B cell (primary cell): ENCODE measurements around the gene AMMECR1. TPM values are rescaled to one million over a fixed set of nuclear protein-coding genes. Genes with fewer than 3 reads are reported as not detected.

ENCODE experiments used
- ATAC-seq: fragments of 200-7000 bp; cut with Tn5 transposase; one replicate; pipeline ENCODE4 v1.10.0; 2021; ENCODE audit warnings: low read depth, mild to moderate bottlenecking, moderate number of reproducible peaks, moderate library complexity
- CTCF ChIA-PET: fragments of 350-600 bp; sonication (Branson Sonifier 250); formaldehyde crosslinking; loops from one replicate; lab custom pipeline; 2021; ENCODE audit warnings: antibody characterized with exemption, inconsistent platforms; lab: Charles Lee
- POLR2A ChIA-PET: fragments of 350-600 bp; sonication (Branson Sonifier 250); formaldehyde crosslinking; loops from one replicate; lab custom pipeline; 2021; ENCODE audit warnings: antibody characterized with exemption; lab: Charles Lee
- DNase-seq: peaks from one replicate; pipeline ENCODE4 v3.0.0; 2013
- H2AFZ ChIP-seq: 2 replicates; pipeline ENCODE4 v1.6.1; 2012; ENCODE audit warnings: mild to moderate bottlenecking, low read depth, low read length; ENCODE audit not compliant: insufficient read depth, poor library complexity, severe bottlenecking
- H3K27ac ChIP-seq, 2 donors: 1 replicate in 1 of 2; 2 replicates in 1 of 2; pipeline ENCODE4 v1.5.1; 2012 to 2013; ENCODE audit warnings: low read length in 2 of 2, mild to moderate bottlenecking in 2 of 2, moderate library complexity in 1 of 2
- H3K27me3 ChIP-seq, 4 experiments: fragments of 200-600 bp in 1 of 4; sonication (generic) in 1 of 4; replicated peaks in 1 of 4; 1 replicate in 2 of 4; 2 replicates in 2 of 4; pipeline versions ENCODE4 v1.6.1 to v1.7.0; 2013 to 2016; ENCODE audit warnings: low read length in 3 of 4, mild to moderate bottlenecking in 2 of 4, mixed read lengths in 1 of 4, moderate library complexity in 1 of 4; ENCODE audit not compliant: insufficient read depth in 4 of 4, control insufficient read depth in 3 of 4; ENCODE audit errors: control extremely low read depth in 1 of 4
- H3K36me3 ChIP-seq, 2 experiments: replicated peaks in 1 of 2; 1 replicate in 1 of 2; 2 replicates in 1 of 2; pipeline versions ENCODE4 v1.6.1 to v1.7.1; 2013; ENCODE audit warnings: low read length in 1 of 2; ENCODE audit not compliant: insufficient read depth in 2 of 2, control insufficient read depth in 1 of 2; ENCODE audit errors: control extremely low read depth in 1 of 2, extremely low read depth in 1 of 2
- H3K4me1 ChIP-seq, 2 donors: fragments of 200-600 bp in 1 of 2; sonication (generic) in 1 of 2; 1 replicate in 1 of 2; 2 replicates in 1 of 2; pipeline versions ENCODE4 v1.5.1 to v1.6.1; 2013 to 2017; ENCODE audit warnings: low read length in 2 of 2; ENCODE audit not compliant: control insufficient read depth in 2 of 2, insufficient read depth in 2 of 2
- H3K4me2 ChIP-seq: replicated peaks from 2 replicates; pipeline ENCODE3; 2012; ENCODE audit warnings: mild to moderate bottlenecking, low read depth, low read length; ENCODE audit not compliant: poor library complexity, severe bottlenecking
- H3K4me3 ChIP-seq, 5 experiments: fragments of 200-600 bp in 1 of 5; sonication (generic) in 1 of 5; 1 replicate in 3 of 5; 2 replicates in 2 of 5; pipeline versions ENCODE4 v1.5.1 to v1.7.0; 2011 to 2016; ENCODE audit warnings: low read length in 4 of 5, mild to moderate bottlenecking in 4 of 5, low read depth in 2 of 5, control low read depth in 1 of 5, moderate library complexity in 1 of 5; ENCODE audit not compliant: insufficient read depth in 1 of 5; ENCODE audit errors: control extremely low read depth in 1 of 5, extremely low read depth in 1 of 5
- H3K79me2 ChIP-seq: fragments of 200-600 bp; sonication (generic); one replicate; pipeline ENCODE4 v1.6.0; 2016; ENCODE audit warnings: low read length; ENCODE audit not compliant: control insufficient read depth, insufficient read depth
- H3K9ac ChIP-seq: fragments of 200-600 bp; sonication (generic); 2 replicates; pipeline ENCODE4 v1.6.1; 2017; ENCODE audit warnings: mild to moderate bottlenecking, low read length, moderate library complexity
- H3K9me3 ChIP-seq, 3 donors: one replicate each; pipeline versions ENCODE4 v1.6.1 to v1.7.1; 2013; ENCODE audit warnings: low read length in 2 of 3; ENCODE audit not compliant: control insufficient read depth in 2 of 3, insufficient read depth in 1 of 3; ENCODE audit errors: control extremely low read depth in 1 of 3
- H4K20me1 ChIP-seq: 2 replicates; pipeline ENCODE4 v1.6.0; 2012; ENCODE audit warnings: mild to moderate bottlenecking, low read length; ENCODE audit not compliant: insufficient read depth, control insufficient read depth, poor library complexity, severe bottlenecking
- H3K27ac Mint-ChIP-seq: one replicate; pipeline ENCODE4 v1.8.0; 2021; ENCODE audit warnings: mixed read lengths
- H3K27me3 Mint-ChIP-seq: one replicate; pipeline ENCODE4 v1.8.0; 2021; ENCODE audit warnings: mixed read lengths
- H3K4me1 Mint-ChIP-seq: one replicate; pipeline ENCODE4 v1.8.0; 2021; ENCODE audit warnings: mixed read lengths
- H3K4me3 Mint-ChIP-seq: one replicate; pipeline ENCODE4 v1.8.0; 2021; ENCODE audit warnings: mixed read lengths
- H3K9me3 Mint-ChIP-seq: one replicate; pipeline ENCODE4 v1.8.0; 2022; ENCODE audit warnings: mixed read lengths; ENCODE audit not compliant: insufficient read depth
- EZH2 ChIP-seq: IDR thresholded peaks from 2 replicates; pipeline ENCODE4 v1.6.1; 2012; ENCODE audit warnings: borderline replicate concordance, low read depth, mild to moderate bottlenecking, moderate library complexity, low read length; ENCODE audit not compliant: insufficient read depth, poor library complexity, severe bottlenecking
- WGBS: methylation state at CpG from one replicate; pipeline ENCODE4 v1.1.5; 2013; ENCODE audit warnings: missing lambda C conversion rate; ENCODE audit not compliant: insufficient coverage; 5-methylcytosine and 5-hydroxymethylcytosine counted together
- intact Hi-C: fragments of 100-400 bp; cut with micrococcal nuclease; formaldehyde crosslinking; loops from one replicate; pipeline ENCODE4 v1.10.0; 2022
- polyA plus RNA-seq: library from polyadenylated mRNA; depleted of rRNA; stranded (reverse); fragments of >200 nt; gene quantifications from 2 replicates; pipeline ENCODE4 v1.2.3, GENCODE V29; 2012
- total RNA-seq, 2 donors: library from RNA; stranded (reverse); fragments of 120-200 nt in 1 of 2; gene quantifications; 1 replicate in 1 of 2; 2 replicates in 1 of 2; pipeline versions ENCODE4 v1.2.3 to v1.2.4, GENCODE V29; 2013 to 2022
- TF ChIP-seq, protein P1 (sequence below): fragments of 200-600 bp; IDR thresholded peaks from one replicate; pipeline ENCODE4 v1.8.0; 2022; ENCODE audit warnings: antibody characterized with exemption, mild to moderate bottlenecking

The AMMECR1 gene
- total and polyA plus RNA-seq, 2 donors (not counting 1 experiment from before 2014, with no cell fraction given): 5.7 to 12.7 TPM

- Histone ChIP-seq H3K4me1 (no peaks in the 10 kb centered on the region), H3K4me2 (no peak overlapping the region), H3K9ac (no peak overlapping the region), H3K9me3 (no peaks in the 10 kb centered on the region), H4K20me1 (no peaks in the 10 kb centered on the region), H2AFZ (no peak overlapping the region), H3K36me3 (no peaks in the 10 kb centered on the region), H3K4me3 (no peak overlapping the region), H3K27me3 (no peaks in the 10 kb centered on the region), H3K79me2 (peaks cover 20% of the 10 kb centered on the region), H3K27ac (no peak overlapping the region)
- POLR2A ChIA-PET: no interaction called here
- CTCF ChIA-PET: interaction anchor here (1.2 kb wide), 1 partner anchor 16 kb away, joined by 3 read pairs; no protein-coding TSS in a partner anchor
- Mint-ChIP-seq H3K4me1 (peaks cover 9% of the 10 kb centered on the region), H3K4me3 (no peak overlapping the region), H3K9me3 (peaks cover 2% of the 10 kb centered on the region), H3K27me3 (no peaks in the 10 kb centered on the region), H3K27ac (no peak overlapping the region)
- no peak for ATAC-seq
- DNase-seq: no peak
- TF ChIP-seq, protein P1, sequence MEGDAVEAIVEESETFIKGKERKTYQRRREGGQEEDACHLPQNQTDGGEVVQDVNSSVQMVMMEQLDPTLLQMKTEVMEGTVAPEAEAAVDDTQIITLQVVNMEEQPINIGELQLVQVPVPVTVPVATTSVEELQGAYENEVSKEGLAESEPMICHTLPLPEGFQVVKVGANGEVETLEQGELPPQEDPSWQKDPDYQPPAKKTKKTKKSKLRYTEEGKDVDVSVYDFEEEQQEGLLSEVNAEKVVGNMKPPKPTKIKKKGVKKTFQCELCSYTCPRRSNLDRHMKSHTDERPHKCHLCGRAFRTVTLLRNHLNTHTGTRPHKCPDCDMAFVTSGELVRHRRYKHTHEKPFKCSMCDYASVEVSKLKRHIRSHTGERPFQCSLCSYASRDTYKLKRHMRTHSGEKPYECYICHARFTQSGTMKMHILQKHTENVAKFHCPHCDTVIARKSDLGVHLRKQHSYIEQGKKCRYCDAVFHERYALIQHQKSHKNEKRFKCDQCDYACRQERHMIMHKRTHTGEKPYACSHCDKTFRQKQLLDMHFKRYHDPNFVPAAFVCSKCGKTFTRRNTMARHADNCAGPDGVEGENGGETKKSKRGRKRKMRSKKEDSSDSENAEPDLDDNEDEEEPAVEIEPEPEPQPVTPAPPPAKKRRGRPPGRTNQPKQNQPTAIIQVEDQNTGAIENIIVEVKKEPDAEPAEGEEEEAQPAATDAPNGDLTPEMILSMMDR: no peak
- TF ChIP-seq EZH2: no peak
- WGBS: no CpG with 5 or more reads among the region's 2 CpGs
- intact Hi-C loops: no loop called here
Measured at GRCh38 chrX:110287605-110288004, 30.3 kb downstream of the AMMECR1 start.

DNA sequence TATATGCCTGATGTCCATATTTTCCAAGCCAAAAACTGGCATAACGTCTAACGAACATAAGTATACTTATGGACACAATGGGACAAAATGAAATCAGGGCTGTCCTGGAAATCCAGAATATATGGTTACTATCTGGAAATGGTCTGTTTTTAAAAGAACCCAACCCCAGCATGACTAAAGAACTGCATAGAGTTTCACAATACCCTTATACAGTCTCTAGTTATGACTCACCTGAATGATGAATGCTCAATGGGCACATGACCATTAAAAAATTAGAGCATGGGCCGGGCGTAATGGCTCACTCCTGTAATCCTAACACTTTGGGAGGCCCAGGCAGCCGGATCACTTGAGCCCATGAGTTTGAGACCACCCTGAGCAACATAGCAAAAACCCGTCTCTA is 31.8 kb downstream of the AMMECR1 start:
- DNase-seq (no peak), ATAC-seq (no peak)
- no peaks in the 10 kb centered on the region for H3K27me3 Mint-ChIP-seq
- H3K4me1 ChIP-seq: no peaks in the 10 kb centered on the region
- TF ChIP-seq, protein P1: no peak
- no peak for TF ChIP-seq EZH2
- no peaks in the 10 kb centered on the region for H3K9me3 ChIP-seq
- H3K4me3 ChIP-seq: no peak overlapping the region
- ChIA-PET POLR2A (no interaction called here), CTCF (interaction anchor here (1.2 kb wide), 1 partner anchor 18 kb away, joined by 3 read pairs; no protein-coding TSS in a partner anchor)
- H3K27ac Mint-ChIP-seq: no peak overlapping the region
- peaks cover 20% of the 10 kb centered on the region for H3K79me2 ChIP-seq
- H3K9ac ChIP-seq: no peak overlapping the region
- no peaks in the 10 kb centered on the region for H3K36me3 ChIP-seq
- 100% methylated on average over 2 of the region's 6 CpGs for WGBS
- H3K4me3 Mint-ChIP-seq: no peak overlapping the region
- H3K9me3 Mint-ChIP-seq: peaks cover 2% of the 10 kb centered on the region
- peaks cover 13% of the 10 kb centered on the region for H3K4me1 Mint-ChIP-seq
- no peaks in the 10 kb centered on the region for H4K20me1 ChIP-seq
- no peak overlapping the region for H2AFZ ChIP-seq
- no peak overlapping the region for H3K4me2 ChIP-seq
- H3K27ac ChIP-seq: no peak overlapping the region
- no peaks in the 10 kb centered on the region for H3K27me3 ChIP-seq
- intact Hi-C loops: no loop called here
